ENCODE results near the gene CDH13. TPM values are rescaled to one million over a fixed set of nuclear protein-coding genes. Genes with fewer than 3 reads are reported as not detected.

Gene CDH13
- total RNA-seq, 4 donors from 2014 or later = 3.1 to 13.5 (median 8.9) TPM

GRCh38 chr16:82728901-82729300 lies 102.1 kb downstream of the CDH13 start:
- WGBS = 76% methylated on average over 2 of the region's 2 CpGs
- Histone ChIP-seq H3K9me3 (peaks cover 0 to 10% (median 4%) of the 10 kb centered on the region in 4 donors), H3K4me1 (peaks cover 0 to 6% (median 0%) of the 10 kb centered on the region in 4 donors), H3K4me3 (no peak overlapping the region), H3K27ac (replicated peaks in 1 of 4) (no peak overlapping the region), H3K36me3 (no peaks in the 10 kb centered on the region), H3K27me3 (no peaks in the 10 kb centered on the region)
- TF ChIP-seq EP300 (IDR thresholded peaks at IDR 0.05) = no peak
- TF ChIP-seq POLR2A (IDR thresholded peaks at IDR 0.05; ENCODE audit: low read depth) = no peak
- intact Hi-C loops (cut with DNase I) = no loop called here
- DNase-seq (ENCODE audit: extremely low spot score) = no peak

- Histone ChIP-seq H3K9me3 (peaks cover 0 to 10% (median 4%) of the 10 kb centered on the region in 4 donors), H3K4me3 (no peak overlapping the region), H3K4me1 (peaks cover under 1 to 20% (median 7%) of the 10 kb centered on the region in 4 donors), H3K36me3 (no peaks in the 10 kb centered on the region), H3K27ac (replicated peaks in 1 of 4) (no peak overlapping the region), H3K27me3 (no peaks in the 10 kb centered on the region)
- WGBS = 74% methylated on average over 2 of the region's 2 CpGs
- TF ChIP-seq POLR2A (IDR thresholded peaks at IDR 0.05; ENCODE audit: low read depth) = no peak
- TF ChIP-seq CTCF (IDR thresholded peaks at IDR 0.05) = no peak
- no peak for TF ChIP-seq POLR2AphosphoS5 (IDR thresholded peaks at IDR 0.05)
- no peak for TF ChIP-seq EP300 (IDR thresholded peaks at IDR 0.05)
- intact Hi-C loops (cut with DNase I) = no loop called here
- DNase-seq (ENCODE audit: extremely low spot score) = no peak
Observed at GRCh38 chr16:82730901-82731300, 104.1 kb downstream of the CDH13 start.

- H3K27ac ChIP-seq (replicated peaks in 1 of 4) = no peak overlapping the region
- WGBS = 82% methylated on average over 3 of the region's 3 CpGs
- peaks cover 0 to 10% (median 4%) of the 10 kb centered on the region in 4 donors for H3K9me3 ChIP-seq
Observed at GRCh38 chr16:82732461-82732860, 105.7 kb downstream of the CDH13 start.

GRCh38 chr16:82735186-82735585 lies 108.4 kb downstream of the CDH13 start:
- no peaks in the 10 kb centered on the region for H3K9me3 ChIP-seq
- no peaks in the 10 kb centered on the region for H3K27me3 ChIP-seq
- H3K4me3 ChIP-seq = no peak overlapping the region
- no peak for TF ChIP-seq CTCF (IDR thresholded peaks at IDR 0.05)
- TF ChIP-seq EP300 (IDR thresholded peaks at IDR 0.05) = no peak
- no peak for TF ChIP-seq POLR2A (IDR thresholded peaks at IDR 0.05; ENCODE audit: low read depth)
- TF ChIP-seq POLR2AphosphoS5 (IDR thresholded peaks at IDR 0.05) = no peak
- intact Hi-C loops (cut with DNase I) = no loop called here
- WGBS = 52% methylated on average over 3 of the region's 3 CpGs
- peaks cover 8 to 37% (median 16%) of the 10 kb centered on the region in 4 donors for H3K4me1 ChIP-seq
- no peak for DNase-seq (ENCODE audit: extremely low spot score)
- H3K27ac ChIP-seq (replicated peaks in 1 of 4) = no peak overlapping the region
- no peaks in the 10 kb centered on the region for H3K36me3 ChIP-seq

More at GRCh38 chr16:82732461-82732860, 105.7 kb downstream of the CDH13 start:
- intact Hi-C loops (cut with DNase I) = no loop called here
- H3K4me3 ChIP-seq = no peak overlapping the region
- H3K4me1 ChIP-seq = peaks cover 8 to 35% (median 16%) of the 10 kb centered on the region in 4 donors
- H3K36me3 ChIP-seq = no peaks in the 10 kb centered on the region
- DNase-seq (ENCODE audit: extremely low spot score) = no peak
- TF ChIP-seq POLR2A (IDR thresholded peaks at IDR 0.05; ENCODE audit: low read depth) (no peak), EP300 (IDR thresholded peaks at IDR 0.05) (no peak), POLR2AphosphoS5 (IDR thresholded peaks at IDR 0.05) (no peak), CTCF (IDR thresholded peaks at IDR 0.05) (no peak)
- H3K27me3 ChIP-seq = no peaks in the 10 kb centered on the region

- Histone ChIP-seq H3K9me3 (no peaks in the 10 kb centered on the region), H3K27me3 (no peaks in the 10 kb centered on the region), H3K4me1 (peaks cover 8 to 37% (median 16%) of the 10 kb centered on the region in 4 donors), H3K27ac (replicated peaks in 1 of 4) (no peak overlapping the region), H3K4me3 (no peak overlapping the region), H3K36me3 (no peaks in the 10 kb centered on the region)
- WGBS = 48% methylated on average over 5 of the region's 5 CpGs
- DNase-seq (ENCODE audit: extremely low spot score) = no peak
- TF ChIP-seq POLR2A (IDR thresholded peaks at IDR 0.05; ENCODE audit: low read depth) (no peak), CTCF (IDR thresholded peaks at IDR 0.05) (no peak), POLR2AphosphoS5 (IDR thresholded peaks at IDR 0.05) (no peak), EP300 (IDR thresholded peaks at IDR 0.05) (no peak)
- intact Hi-C loops (cut with DNase I) = no loop called here
Observed at GRCh38 chr16:82735673-82736091, 108.9 kb downstream of the CDH13 start.

Measured in esophagus muscularis mucosa (tissue), 4 donors.